GM18499 (cell line): ENCODE data around the gene CFC1B.
"Not testable (repeated sequence)": the region's sequence is repeated elsewhere in the genome, so short reads cannot be mapped to it uniquely, and the experiment has no call there.

ENCODE experiments used
- ATAC-seq: cut with Tn5 transposase; IDR thresholded peaks from one replicate; pipeline ENCODE4 v1.9.1; 2021; ENCODE audit warnings: moderate number of reproducible peaks; ENCODE audit not compliant: insufficient read depth, unreplicated experiment

The CFC1B gene

DNA sequence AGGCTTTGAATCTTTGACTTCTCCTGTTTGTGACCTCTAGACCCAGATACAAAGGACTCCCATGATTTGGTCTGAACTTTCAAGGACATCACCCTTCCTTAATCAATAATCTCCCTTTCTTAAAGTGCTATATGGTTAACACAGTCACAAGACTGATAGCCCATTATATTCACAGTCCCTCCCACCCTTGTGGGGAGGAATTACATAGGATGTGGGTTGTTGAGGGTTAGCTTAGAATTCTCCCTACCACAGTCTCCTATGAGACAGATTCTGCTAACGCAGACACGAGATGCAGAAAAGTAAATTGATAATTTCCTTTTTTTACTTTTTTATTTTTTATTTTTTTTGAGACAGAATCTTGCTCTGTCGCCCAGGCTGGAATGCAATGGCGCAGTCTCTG lies 33.2 kb downstream of the CFC1B start:
- not testable (repeated sequence) for ATAC-seq

DNA sequence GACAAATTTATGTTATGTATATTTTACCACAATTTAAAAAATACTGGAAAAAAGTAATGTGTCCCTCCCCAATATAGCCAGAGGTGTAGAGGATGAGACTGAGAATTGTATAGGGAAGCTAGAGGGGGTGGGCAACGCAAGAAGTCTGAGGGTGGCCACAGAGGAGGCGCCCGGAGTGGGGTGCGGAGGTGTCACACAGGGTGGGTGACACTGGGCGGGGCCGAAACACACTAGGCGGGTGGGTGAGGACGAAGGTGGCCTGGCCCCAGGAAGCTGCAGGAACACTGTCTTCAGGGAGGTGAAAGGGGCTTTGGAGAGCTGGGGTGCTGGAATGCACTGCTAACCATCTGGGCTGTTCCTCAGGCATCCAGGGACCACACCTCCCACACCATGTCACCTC lies 35.4 kb downstream of the CFC1B start:
- not testable (repeated sequence) for ATAC-seq

- ATAC-seq = not testable (repeated sequence)
Observed at GRCh38 chr2:130566165-130566564, 45.1 kb downstream of the CFC1B start.

GRCh38 chr2:130571929-130572328 lies 50.9 kb downstream of the CFC1B start:
- not testable (repeated sequence) for ATAC-seq

GRCh38 chr2:130574230-130574629 lies 53.2 kb downstream of the CFC1B start:
- not testable (repeated sequence) for ATAC-seq

- not testable (repeated sequence) for ATAC-seq
Observed at GRCh38 chr2:130576209-130576784, 55.3 kb downstream of the CFC1B start.

GRCh38 chr2:130577559-130577958 lies 56.5 kb downstream of the CFC1B start:
- not testable (repeated sequence) for ATAC-seq
